ENCODE measurements around the gene ZNF530. TPM values are rescaled to one million over a fixed set of nuclear protein-coding genes. Genes with fewer than 3 reads are reported as not detected.

ZNF530 gene
- total RNA-seq, 2 experiments from 2014 or later = 2.7 to 3.4 TPM

GRCh38 chr19:57583521-57584416, 15.9 kb upstream of the ZNF530 start, which contains the start of gene ZIK1:
Gene ZIK1, plus strand, starts transcription at chr19:57584145. Its CDS starts 212 bp downstream, at chr19:57584357.
- peak within 1 kb of the TSS; percentile 61 for H3K27ac Mint-ChIP-seq
- peak; percentile 87 for ATAC-seq (ENCODE audit: poor library complexity)
- peaks cover 70% of the 10 kb centered on the region for H3K36me3 Mint-ChIP-seq (ENCODE audit: low read depth)
- intact Hi-C loops (cut with DNase I, micrococcal nuclease) = loop anchor here in 1 of 2 experiments (2.0 to 10.0 kb wide), 3 partner anchors 15 to 571 kb away; partner anchors contain the start of genes ZNF329, ZNF530 and ZNF671
- H3K9me3 Mint-ChIP-seq = peaks cover 32% of the 10 kb centered on the region
- no peaks in the 10 kb centered on the region for H3K27me3 Mint-ChIP-seq
- H3K4me1 Mint-ChIP-seq (ENCODE audit: low read depth) = peaks cover 23% of the 10 kb centered on the region
- DNase-seq = peak; percentile 76 to 96 (median 84)
- ChIA-PET CTCF (interaction anchor here (2.1 kb wide), 1 partner anchor 106 kb away, joined by 6 read pairs; the partner anchor contains the start of gene ZNF772), POLR2A (interaction anchor here (0.9 to 1.7 kb wide), 6 partner anchors 16 to 107 kb away, joined by 4 to 5 read pairs (median 4); partner anchors contain the start of genes ZNF134, ZNF211, ZNF530 and ZNF772)
- peak within 1 kb of the TSS; percentile 92 for H3K4me3 Mint-ChIP-seq
- peak within 1 kb of the TSS; percentile 26 to 38 for H3K27ac ChIP-seq (ENCODE audit: low read depth in 1 of 2, low read length in 2 of 2)
- H3K4me1 ChIP-seq (ENCODE audit: insufficient read depth, low read length) = peaks cover 29% of the 10 kb centered on the region
- H3K9me3 ChIP-seq (ENCODE audit: control insufficient read depth in 1 of 2, insufficient read depth in 1 of 2, low read length in 2 of 2) = peaks cover 41 to 61% of the 10 kb centered on the region in 2 experiments
- TF ChIP-seq, protein P1, sequence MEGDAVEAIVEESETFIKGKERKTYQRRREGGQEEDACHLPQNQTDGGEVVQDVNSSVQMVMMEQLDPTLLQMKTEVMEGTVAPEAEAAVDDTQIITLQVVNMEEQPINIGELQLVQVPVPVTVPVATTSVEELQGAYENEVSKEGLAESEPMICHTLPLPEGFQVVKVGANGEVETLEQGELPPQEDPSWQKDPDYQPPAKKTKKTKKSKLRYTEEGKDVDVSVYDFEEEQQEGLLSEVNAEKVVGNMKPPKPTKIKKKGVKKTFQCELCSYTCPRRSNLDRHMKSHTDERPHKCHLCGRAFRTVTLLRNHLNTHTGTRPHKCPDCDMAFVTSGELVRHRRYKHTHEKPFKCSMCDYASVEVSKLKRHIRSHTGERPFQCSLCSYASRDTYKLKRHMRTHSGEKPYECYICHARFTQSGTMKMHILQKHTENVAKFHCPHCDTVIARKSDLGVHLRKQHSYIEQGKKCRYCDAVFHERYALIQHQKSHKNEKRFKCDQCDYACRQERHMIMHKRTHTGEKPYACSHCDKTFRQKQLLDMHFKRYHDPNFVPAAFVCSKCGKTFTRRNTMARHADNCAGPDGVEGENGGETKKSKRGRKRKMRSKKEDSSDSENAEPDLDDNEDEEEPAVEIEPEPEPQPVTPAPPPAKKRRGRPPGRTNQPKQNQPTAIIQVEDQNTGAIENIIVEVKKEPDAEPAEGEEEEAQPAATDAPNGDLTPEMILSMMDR (IDR thresholded peaks at IDR 0.05) = no peak
- H3K27me3 ChIP-seq (ENCODE audit: control insufficient read depth in 1 of 2, insufficient read depth in 2 of 2, low read length in 2 of 2) = no peaks in the 10 kb centered on the region
- peak within 1 kb of the TSS; percentile 83 for H3K4me3 ChIP-seq (ENCODE audit: low read length)
- peaks cover 16% of the 10 kb centered on the region for H3K36me3 ChIP-seq (ENCODE audit: insufficient read depth, low read length)

- Mint-ChIP-seq H3K9me3 (peaks cover 32% of the 10 kb centered on the region), H3K4me3 (no peak overlapping the region), H3K36me3 (ENCODE audit: low read depth) (peaks cover 89% of the 10 kb centered on the region), H3K4me1 (ENCODE audit: low read depth) (peaks cover 19% of the 10 kb centered on the region), H3K27me3 (no peaks in the 10 kb centered on the region), H3K27ac (no peak overlapping the region)
- Histone ChIP-seq H3K36me3 (ENCODE audit: insufficient read depth, low read length) (peaks cover 32% of the 10 kb centered on the region), H3K4me3 (ENCODE audit: low read length) (no peak overlapping the region), H3K27me3 (ENCODE audit: control insufficient read depth in 1 of 2, insufficient read depth in 2 of 2, low read length in 2 of 2) (no peaks in the 10 kb centered on the region), H3K27ac (ENCODE audit: low read depth in 1 of 2, low read length in 2 of 2) (no peak overlapping the region), H3K9me3 (ENCODE audit: control insufficient read depth in 1 of 2, insufficient read depth in 1 of 2, low read length in 2 of 2) (peaks cover 60 to 79% of the 10 kb centered on the region in 2 experiments), H3K4me1 (ENCODE audit: insufficient read depth, low read length) (peaks cover 22% of the 10 kb centered on the region)
- intact Hi-C loops (cut with DNase I, micrococcal nuclease) = loop anchor here in 1 of 2 experiments (10.0 kb wide), 1 partner anchor 567 kb away; the partner anchor contains the start of gene ZNF329
- no peak for DNase-seq
- ChIA-PET CTCF (no interaction called here), POLR2A (no interaction called here)
- no peak for ATAC-seq (ENCODE audit: poor library complexity)
- TF ChIP-seq, protein P1 (IDR thresholded peaks at IDR 0.05) = no peak
Observed at GRCh38 chr19:57587529-57587928, 12.2 kb upstream of the ZNF530 start.

DNA sequence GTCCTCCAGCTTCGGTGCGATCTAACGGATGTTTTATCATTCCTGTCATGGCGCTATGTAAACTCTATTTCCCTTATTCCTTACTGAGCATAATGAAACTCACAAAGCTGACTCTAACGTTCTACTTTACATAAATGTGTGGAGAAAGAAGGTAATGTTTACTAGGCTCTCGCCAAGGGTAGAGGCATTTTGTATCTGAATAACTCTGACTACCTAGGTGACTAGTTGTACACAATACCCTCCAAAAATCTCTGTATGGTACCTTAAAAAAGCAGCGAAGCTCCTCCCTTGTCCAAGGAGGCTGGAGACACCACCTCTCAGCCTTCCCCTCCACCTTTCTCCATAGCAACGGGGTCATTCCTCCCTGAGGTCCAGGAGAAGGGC, 316 bp upstream of the ZNF530 start:
- no peak for DNase-seq
- peak; percentile 26 for ATAC-seq (ENCODE audit: poor library complexity)
- peak overlapping the region in 1 of 2 donors; percentile 29 for H3K27ac ChIP-seq (ENCODE audit: low read depth in 1 of 2, low read length in 2 of 2)
- peak overlapping the region; percentile 52 for H3K27ac Mint-ChIP-seq
- H3K4me3 ChIP-seq (ENCODE audit: low read length) = peak overlapping the region; percentile 77
- peaks cover 15% of the 10 kb centered on the region for H3K4me1 ChIP-seq (ENCODE audit: insufficient read depth, low read length)
- H3K9me3 Mint-ChIP-seq = peaks cover 27% of the 10 kb centered on the region
- peaks cover 19% of the 10 kb centered on the region for H3K36me3 ChIP-seq (ENCODE audit: insufficient read depth, low read length)
- H3K9me3 ChIP-seq (ENCODE audit: control insufficient read depth in 1 of 2, insufficient read depth in 1 of 2, low read length in 2 of 2) = peaks cover 18 to 24% of the 10 kb centered on the region in 2 experiments
- intact Hi-C loops (cut with DNase I, micrococcal nuclease) = loop anchor here in 1 of 2 experiments (1.0 to 2.0 kb wide), 2 partner anchors 15 to 20 kb away; partner anchors contain the start of gene ZIK1
- H3K27me3 Mint-ChIP-seq = no peaks in the 10 kb centered on the region
- POLR2A ChIA-PET = interaction anchor here (0.6 to 2.0 kb wide), 7 partner anchors 14 to 403 kb away, joined by 3 to 5 read pairs (median 4); partner anchors contain the start of genes ZIK1, ZNF134, ZNF211 and ZNF416
- peaks cover 27% of the 10 kb centered on the region for H3K4me1 Mint-ChIP-seq (ENCODE audit: low read depth)
- H3K4me3 Mint-ChIP-seq = peak overlapping the region; percentile 91
- H3K27me3 ChIP-seq (ENCODE audit: control insufficient read depth in 1 of 2, insufficient read depth in 2 of 2, low read length in 2 of 2) = no peaks in the 10 kb centered on the region
- CTCF ChIA-PET = no interaction called here
- TF ChIP-seq, protein P1 (IDR thresholded peaks at IDR 0.05) = no peak
- peaks cover 59% of the 10 kb centered on the region for H3K36me3 Mint-ChIP-seq (ENCODE audit: low read depth)
